GM13976 (cell line): ENCODE results near the gene TRIP10.
"Not testable (repeated sequence)": the region's sequence is repeated elsewhere in the genome, so short reads cannot be mapped to it uniquely, and the experiment has no call there.

Experiments used
- DNase-seq: peaks from one replicate; pipeline ENCODE4 v3.0.0; 2012; ENCODE audit warnings: low spot score
- CTCF ChIP-seq: IDR thresholded peaks from 2 replicates; pipeline ENCODE4 v1.5.1; 2012; ENCODE audit warnings: borderline replicate concordance, mild to moderate bottlenecking; ENCODE audit not compliant: insufficient read depth; ENCODE audit errors: extremely low read depth, missing control alignments, control extremely low read depth
- in situ Hi-C: fragments of 300-500 bp; cut with MboI; formaldehyde crosslinking; loops from one replicate; pipeline ENCODE4 v1.12.0; 2022; ENCODE audit warnings: low sequenced_read_pairs, mixed read lengths, inconsistent platforms; ENCODE audit not compliant: unreplicated experiment

TRIP10 gene

GRCh38 chr19:6706633-6706958 is 32.9 kb upstream of the TRIP10 start:
- in situ Hi-C loops: no loop called here
- no peak for DNase-seq
- TF ChIP-seq CTCF: no peak

GRCh38 chr19:6707011-6707657 is 32.3 kb upstream of the TRIP10 start:
- no peak for DNase-seq
- in situ Hi-C loops: no loop called here
- TF ChIP-seq CTCF: no peak

GRCh38 chr19:6707658-6708018 is 31.8 kb upstream of the TRIP10 start:
- in situ Hi-C loops: no loop called here
- no peak for DNase-seq
- no peak for TF ChIP-seq CTCF

GRCh38 chr19:6708346-6708745 is 31.1 kb upstream of the TRIP10 start:
- TF ChIP-seq CTCF: no peak
- no peak for DNase-seq
- in situ Hi-C loops: no loop called here

- in situ Hi-C loops, DNase-seq: not testable (repeated sequence)
These were observed 30.6 kb upstream of the TRIP10 start for GRCh38 chr19:6708913-6709312.

GRCh38 chr19:6709549-6709948 is 29.9 kb upstream of the TRIP10 start:
- no peak for DNase-seq
- TF ChIP-seq CTCF: no peak
- in situ Hi-C loops: no loop called here

- in situ Hi-C loops: no loop called here
These were observed 29.0 kb upstream of the TRIP10 start for GRCh38 chr19:6710273-6711077.

More at GRCh38 chr19:6710273-6711077, 29.0 kb upstream of the TRIP10 start:
- no peak for TF ChIP-seq CTCF
- DNase-seq: peak; percentile 58
